Stimulated activated naive CD8-positive, alpha-beta T cell treated with anti-CD3 and anti-CD28 coated beads, Interleukin-15, Interleukin-2, amounts not matched to agents 100 ng/mL and 50 ng/mL, for 24 hours (primary cell): ENCODE results near the gene CLCNKA.

Experiments used
- H3K27ac Mint-ChIP-seq: one replicate; pipeline ENCODE4 v1.8.0; 2021; ENCODE audit warnings: mild to moderate bottlenecking, mixed read lengths
- H3K27me3 Mint-ChIP-seq: one replicate; pipeline ENCODE4 v1.8.0; 2021; ENCODE audit warnings: mixed read lengths
- H3K36me3 Mint-ChIP-seq: one replicate; pipeline ENCODE4 v1.8.0; 2021; ENCODE audit warnings: low read depth, mixed read lengths
- H3K4me1 Mint-ChIP-seq: one replicate; pipeline ENCODE4 v1.8.0; 2021; ENCODE audit warnings: low read depth, mixed read lengths
- H3K4me3 Mint-ChIP-seq: one replicate; pipeline ENCODE4 v1.8.0; 2021; ENCODE audit warnings: mild to moderate bottlenecking, mixed read lengths
- H3K9me3 Mint-ChIP-seq: one replicate; pipeline ENCODE4 v1.8.0; 2021; ENCODE audit warnings: mixed read lengths

CLCNKA gene

GRCh38 chr1:16068356-16069270, 46.8 kb downstream of the CLCNKA start:
- Mint-ChIP-seq H3K9me3 (no peaks in the 10 kb centered on the region), H3K4me3 (no peak overlapping the region), H3K36me3 (no peaks in the 10 kb centered on the region), H3K27ac (no peak overlapping the region), H3K27me3 (peaks cover 21% of the 10 kb centered on the region), H3K4me1 (peaks cover 4% of the 10 kb centered on the region)

- H3K27me3 Mint-ChIP-seq: peaks cover 18% of the 10 kb centered on the region
- H3K4me1 Mint-ChIP-seq: peaks cover 13% of the 10 kb centered on the region
- no peaks in the 10 kb centered on the region for H3K36me3 Mint-ChIP-seq
- H3K27ac Mint-ChIP-seq: no peak overlapping the region
- no peak overlapping the region for H3K4me3 Mint-ChIP-seq
- H3K9me3 Mint-ChIP-seq: no peaks in the 10 kb centered on the region
Observed at GRCh38 chr1:16070640-16071355, 49.0 kb downstream of the CLCNKA start.

DNA sequence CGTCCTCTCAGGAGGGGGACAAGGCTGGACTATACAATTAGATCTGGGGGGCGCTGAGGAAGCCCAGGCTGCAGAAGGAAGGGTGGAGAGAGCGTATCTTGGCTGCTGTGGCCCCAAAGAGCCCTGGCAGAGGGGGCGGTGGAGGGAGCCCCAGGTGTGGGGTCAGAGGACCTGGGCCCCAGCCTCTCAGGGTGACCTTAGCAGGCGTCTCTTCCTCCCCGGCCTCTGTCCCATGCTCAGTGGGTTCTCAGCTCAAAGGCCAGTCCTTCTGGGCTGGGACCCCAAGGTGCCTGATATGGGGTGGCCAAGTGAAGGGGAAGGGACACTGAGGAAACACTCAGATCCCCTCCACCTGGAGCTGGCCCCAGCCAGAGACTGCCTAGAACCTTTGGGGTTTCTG, 49.8 kb downstream of the CLCNKA start:
- no peaks in the 10 kb centered on the region for H3K36me3 Mint-ChIP-seq
- peaks cover 13% of the 10 kb centered on the region for H3K4me1 Mint-ChIP-seq
- H3K27me3 Mint-ChIP-seq: peaks cover 18% of the 10 kb centered on the region
- no peaks in the 10 kb centered on the region for H3K9me3 Mint-ChIP-seq
- no peak overlapping the region for H3K27ac Mint-ChIP-seq
- H3K4me3 Mint-ChIP-seq: no peak overlapping the region

DNA sequence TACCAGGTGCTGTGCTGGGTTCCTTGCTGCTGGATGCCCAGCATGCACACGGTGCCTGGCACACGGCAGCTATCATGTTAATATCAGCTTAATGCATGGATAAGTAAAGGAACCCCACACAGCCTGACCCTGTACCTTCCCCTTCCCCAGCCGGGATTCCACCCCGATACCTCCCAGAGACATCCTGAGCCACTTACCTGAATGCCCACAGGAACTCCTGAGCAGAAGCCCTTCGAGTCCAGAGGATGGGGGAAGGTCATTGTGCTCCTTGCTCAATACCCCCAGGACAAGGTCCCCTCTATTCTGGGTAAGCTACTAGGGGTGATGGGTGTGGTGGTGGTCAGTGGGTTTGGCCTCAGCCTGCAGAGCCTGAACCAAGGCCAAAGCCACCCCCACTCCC, 50.3 kb downstream of the CLCNKA start:
- Mint-ChIP-seq H3K4me3 (no peak overlapping the region), H3K9me3 (no peaks in the 10 kb centered on the region), H3K27me3 (peaks cover 18% of the 10 kb centered on the region), H3K27ac (no peak overlapping the region), H3K4me1 (peaks cover 13% of the 10 kb centered on the region), H3K36me3 (no peaks in the 10 kb centered on the region)

- Mint-ChIP-seq H3K27ac (no peak overlapping the region), H3K27me3 (peaks cover 18% of the 10 kb centered on the region), H3K9me3 (no peaks in the 10 kb centered on the region), H3K4me1 (peaks cover 13% of the 10 kb centered on the region), H3K4me3 (no peak overlapping the region), H3K36me3 (no peaks in the 10 kb centered on the region)
Observed at GRCh38 chr1:16072616-16073484, 51.0 kb downstream of the CLCNKA start.

DNA sequence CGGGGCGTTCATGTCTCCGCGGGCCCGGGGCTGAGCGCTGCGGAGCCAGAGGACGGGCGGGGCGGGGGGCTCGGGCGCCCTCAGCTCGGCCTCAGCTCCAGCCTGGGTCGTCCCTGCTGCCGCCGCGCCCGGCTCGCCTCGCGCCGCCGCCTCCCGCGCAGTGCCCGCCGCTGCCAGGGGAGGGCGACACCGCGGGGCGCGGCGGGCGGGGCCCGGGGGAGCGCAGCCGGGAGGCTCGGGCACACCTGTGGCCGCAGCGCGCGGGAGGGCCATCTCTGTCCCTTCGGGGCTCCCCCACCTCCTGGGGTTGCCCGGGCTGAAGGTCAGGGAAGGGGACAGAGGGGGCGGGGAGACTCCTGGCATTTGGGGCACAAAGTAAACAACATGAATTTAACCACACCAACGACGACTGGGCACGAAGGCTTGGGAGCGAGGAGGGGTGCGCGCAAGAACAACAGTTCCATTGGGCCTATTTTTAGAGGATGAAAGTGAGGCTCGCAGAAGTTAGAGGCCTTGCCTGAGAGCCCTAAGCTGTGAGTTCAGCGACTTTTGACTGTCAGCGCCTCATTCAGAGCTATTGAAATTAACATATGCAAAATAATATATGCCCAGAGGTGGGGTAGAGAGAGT, 51.8 kb downstream of the CLCNKA start, which contains the start of gene FAM131C:
TSS of gene FAM131C (minus strand) at position 162 of the 630 bp plus-strand sequence. CDS start 209 bp downstream, outside the sequence.
- Mint-ChIP-seq H3K27ac (peak within 1 kb of the TSS; percentile 21), H3K27me3 (peaks cover 18% of the 10 kb centered on the region), H3K4me3 (peak within 1 kb of the TSS; percentile 72), H3K9me3 (no peaks in the 10 kb centered on the region), H3K4me1 (peaks cover 13% of the 10 kb centered on the region), H3K36me3 (no peaks in the 10 kb centered on the region)

- Mint-ChIP-seq H3K27ac (peak overlapping the region; percentile 21), H3K4me3 (peak overlapping the region; percentile 49), H3K27me3 (peaks cover 18% of the 10 kb centered on the region), H3K36me3 (no peaks in the 10 kb centered on the region), H3K9me3 (no peaks in the 10 kb centered on the region), H3K4me1 (peaks cover 18% of the 10 kb centered on the region)
Observed at GRCh38 chr1:16074217-16074616, 52.4 kb downstream of the CLCNKA start.

DNA sequence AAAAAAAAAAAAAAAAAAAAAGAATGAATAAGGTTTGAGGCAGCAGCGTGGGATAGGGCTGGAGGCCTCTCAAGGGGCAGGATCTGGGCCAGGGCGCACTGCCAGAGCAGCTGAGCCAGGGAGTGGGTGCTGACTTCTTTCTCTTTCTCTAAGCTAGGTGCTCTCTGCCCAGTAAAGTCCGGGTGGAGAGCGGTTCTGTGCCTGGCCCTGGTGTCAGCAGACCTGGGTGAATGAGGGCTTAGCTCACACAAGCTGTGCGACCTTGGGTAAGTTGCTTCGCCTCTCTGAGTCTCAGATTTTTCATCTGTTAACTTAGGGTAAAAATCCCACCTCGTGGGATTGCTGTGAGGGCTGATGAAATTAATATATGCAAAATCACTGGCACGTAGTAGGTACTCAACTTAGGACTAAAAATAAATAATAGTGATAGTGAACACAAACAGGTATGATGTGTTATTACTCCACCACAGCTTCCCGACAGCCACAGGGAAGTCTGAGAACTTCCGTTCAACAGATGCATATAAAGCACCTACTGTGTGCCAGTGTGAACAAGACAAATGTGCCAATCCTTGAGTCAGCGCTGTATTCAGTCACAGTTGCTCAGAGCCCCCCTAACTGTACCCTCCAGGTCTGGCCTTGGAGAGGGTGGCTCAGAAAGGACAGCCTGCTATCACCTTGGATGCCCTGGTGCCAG, 53.6 kb downstream of the CLCNKA start:
- Mint-ChIP-seq H3K27ac (no peak overlapping the region), H3K27me3 (peaks cover 18% of the 10 kb centered on the region), H3K36me3 (no peaks in the 10 kb centered on the region), H3K4me3 (no peak overlapping the region), H3K9me3 (no peaks in the 10 kb centered on the region), H3K4me1 (peaks cover 15% of the 10 kb centered on the region)

- Mint-ChIP-seq H3K36me3 (no peaks in the 10 kb centered on the region), H3K27me3 (peaks cover 16% of the 10 kb centered on the region), H3K27ac (no peak overlapping the region), H3K4me1 (peaks cover 15% of the 10 kb centered on the region), H3K4me3 (no peak overlapping the region), H3K9me3 (no peaks in the 10 kb centered on the region)
Observed at GRCh38 chr1:16076031-16076864, 54.4 kb downstream of the CLCNKA start.

DNA sequence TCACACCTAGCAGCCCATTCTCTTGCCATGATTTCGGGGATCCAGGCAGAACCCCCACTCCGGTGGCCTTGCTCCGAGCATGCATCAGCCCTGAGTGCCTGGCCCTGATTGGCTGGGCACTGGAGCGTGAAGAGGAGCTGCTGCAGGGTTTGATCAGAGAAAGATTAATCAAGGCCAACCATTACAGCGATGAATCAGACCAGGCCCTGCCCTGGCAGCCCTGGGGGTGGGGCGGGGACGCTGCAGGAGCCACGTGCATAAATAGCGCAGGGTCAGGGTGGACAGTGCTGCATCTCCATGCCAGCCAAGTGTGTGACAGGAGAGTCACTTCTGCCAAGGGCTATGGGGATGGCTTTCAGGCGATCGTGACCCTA, 55.0 kb downstream of the CLCNKA start:
- Mint-ChIP-seq H3K9me3 (no peaks in the 10 kb centered on the region), H3K27ac (no peak overlapping the region), H3K4me1 (peaks cover 15% of the 10 kb centered on the region), H3K4me3 (no peak overlapping the region), H3K36me3 (no peaks in the 10 kb centered on the region), H3K27me3 (peaks cover 14% of the 10 kb centered on the region)

- Mint-ChIP-seq H3K27ac (no peak overlapping the region), H3K9me3 (no peaks in the 10 kb centered on the region), H3K4me1 (peaks cover 15% of the 10 kb centered on the region), H3K27me3 (peaks cover 10% of the 10 kb centered on the region), H3K4me3 (no peak overlapping the region), H3K36me3 (no peaks in the 10 kb centered on the region)
Observed at GRCh38 chr1:16077406-16078245, 55.8 kb downstream of the CLCNKA start.

DNA sequence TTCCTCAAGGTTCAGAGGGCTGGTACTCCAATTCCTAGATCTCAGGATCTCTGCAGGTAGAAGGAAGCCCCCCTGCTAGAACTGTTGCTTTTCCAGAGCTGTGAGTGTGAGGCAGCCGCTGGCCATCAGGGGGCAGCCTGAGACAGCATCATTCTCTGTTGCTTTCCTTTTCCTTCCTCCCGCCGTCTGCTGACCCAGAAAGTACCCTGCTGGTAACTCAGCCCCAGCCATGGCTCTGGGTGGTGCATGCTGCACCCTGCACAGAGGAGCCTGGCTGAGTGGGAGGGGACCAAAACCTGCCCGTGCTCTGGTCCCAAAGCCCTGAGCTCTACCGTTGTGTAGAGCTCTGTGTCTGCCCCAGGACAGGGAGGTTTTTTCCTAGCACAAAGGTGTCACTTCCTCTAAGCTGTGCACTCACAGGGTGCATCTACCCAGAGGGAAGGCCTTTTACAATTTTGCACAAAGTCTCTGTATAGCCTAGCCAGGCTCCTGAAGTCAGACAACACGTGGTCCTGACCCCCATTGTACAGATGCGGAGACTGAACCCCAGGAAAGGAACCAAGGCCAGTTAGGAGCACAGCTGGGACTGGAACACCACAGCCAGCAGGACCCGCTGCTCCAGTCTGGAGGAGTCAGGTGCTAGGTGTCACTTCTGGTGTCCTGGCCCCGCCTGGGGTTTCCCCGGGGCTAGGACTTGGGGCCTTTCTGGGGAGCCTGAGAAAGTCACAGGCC, 57.3 kb downstream of the CLCNKA start:
- H3K9me3 Mint-ChIP-seq: no peaks in the 10 kb centered on the region
- no peak overlapping the region for H3K4me3 Mint-ChIP-seq
- H3K36me3 Mint-ChIP-seq: no peaks in the 10 kb centered on the region
- H3K27me3 Mint-ChIP-seq: peaks cover 5% of the 10 kb centered on the region
- peaks cover 10% of the 10 kb centered on the region for H3K4me1 Mint-ChIP-seq
- no peak overlapping the region for H3K27ac Mint-ChIP-seq
